ENCODE measurements around the gene GDF15. TPM values are rescaled to one million over a fixed set of nuclear protein-coding genes. Genes with fewer than 3 reads are reported as not detected.

GDF15 gene
- polyA plus RNA-seq, 1 donor (not counting 4 experiments of a cell fraction or from before 2014, with no cell fraction given), result 0.31 TPM

- no peak for DNase-seq (ENCODE audit: low read depth, low spot score)
- no peak for TF ChIP-seq EZH2 (IDR thresholded peaks at IDR 0.05; ENCODE audit: low read length)
- no peak for TF ChIP-seq CTCF (optimal IDR thresholded peaks at IDR 0.05 in 1 of 3, IDR thresholded peaks at IDR 0.05 in 1 of 3, conservative IDR thresholded peaks at IDR 0.05 in 1 of 3; ENCODE audit: extremely low read depth in 1 of 3, insufficient read depth in 2 of 3, low read length in 3 of 3)
- FAIRE-seq, result no peak
- H3K36me3 ChIP-seq (ENCODE audit: control insufficient read depth in 2 of 2, extremely low read depth in 1 of 2, insufficient read depth in 2 of 2, low read length in 2 of 2), result peaks cover 0 to 3% of the 10 kb centered on the region in 2 experiments
- H2AFZ ChIP-seq (ENCODE audit: control insufficient read depth, low read length), result no peak overlapping the region
- H3K9me1 ChIP-seq (ENCODE audit: control insufficient read depth, extremely low read depth, insufficient read depth, low read length), result peaks cover 9% of the 10 kb centered on the region
- no peak overlapping the region for H3K27ac ChIP-seq (ENCODE audit: control insufficient read depth, insufficient read depth, low read length)
- no peaks in the 10 kb centered on the region for H4K20me1 ChIP-seq (ENCODE audit: control insufficient read depth, extremely low read depth, insufficient read depth, low read length)
- no peaks in the 10 kb centered on the region for H3K27me3 ChIP-seq (ENCODE audit: control insufficient read depth, extremely low read depth, insufficient read depth, low read length)
- no peaks in the 10 kb centered on the region for H3K9me3 ChIP-seq (ENCODE audit: control insufficient read depth, low read depth, low read length)
- H3K4me2 ChIP-seq (ENCODE audit: control insufficient read depth, extremely low read depth, insufficient read depth, low read depth, low read length), result no peak overlapping the region
- peaks cover 23% of the 10 kb centered on the region for H3K4me1 ChIP-seq (ENCODE audit: control insufficient read depth, extremely low read depth, insufficient read depth, low read length)
- no peak overlapping the region for H3K9ac ChIP-seq (ENCODE audit: control insufficient read depth, extremely low read depth, insufficient read depth, low read length)
- no peak overlapping the region for H3K4me3 ChIP-seq (ENCODE audit: control insufficient read depth in 2 of 3, extremely low read depth in 1 of 3, insufficient read depth in 2 of 3, low read depth in 1 of 3, low read length in 3 of 3)
- dilution Hi-C loops (cut with MboI; ENCODE audit: extremely low pct_ligation_motif_present, low sequenced_read_pairs), result no loop called here
- no peaks in the 10 kb centered on the region for H3K79me2 ChIP-seq (ENCODE audit: control insufficient read depth, insufficient read depth, low read length)
Measured at GRCh38 chr19:18435842-18436670, 50.1 kb downstream of the GDF15 start.

GRCh38 chr19:18436671-18437490, 50.9 kb downstream of the GDF15 start:
- Histone ChIP-seq H3K27me3 (ENCODE audit: control insufficient read depth, extremely low read depth, insufficient read depth, low read length) (no peaks in the 10 kb centered on the region), H3K27ac (ENCODE audit: control insufficient read depth, insufficient read depth, low read length) (no peak overlapping the region), H3K4me3 (ENCODE audit: control insufficient read depth in 2 of 3, extremely low read depth in 1 of 3, insufficient read depth in 2 of 3, low read depth in 1 of 3, low read length in 3 of 3) (peak overlapping the region in 2 of 3 experiments; percentile 10 to 34), H3K9me3 (ENCODE audit: control insufficient read depth, low read depth, low read length) (no peaks in the 10 kb centered on the region), H3K4me1 (ENCODE audit: control insufficient read depth, extremely low read depth, insufficient read depth, low read length) (peaks cover 23% of the 10 kb centered on the region), H3K9ac (ENCODE audit: control insufficient read depth, extremely low read depth, insufficient read depth, low read length) (no peak overlapping the region), H3K36me3 (ENCODE audit: control insufficient read depth in 2 of 2, extremely low read depth in 1 of 2, insufficient read depth in 2 of 2, low read length in 2 of 2) (peaks cover 0 to 3% of the 10 kb centered on the region in 2 experiments), H4K20me1 (ENCODE audit: control insufficient read depth, extremely low read depth, insufficient read depth, low read length) (no peaks in the 10 kb centered on the region), H3K9me1 (ENCODE audit: control insufficient read depth, extremely low read depth, insufficient read depth, low read length) (peaks cover 9% of the 10 kb centered on the region), H3K79me2 (ENCODE audit: control insufficient read depth, insufficient read depth, low read length) (no peaks in the 10 kb centered on the region), H2AFZ (ENCODE audit: control insufficient read depth, low read length) (no peak overlapping the region), H3K4me2 (ENCODE audit: control insufficient read depth, extremely low read depth, insufficient read depth, low read depth, low read length) (no peak overlapping the region)
- no peak for DNase-seq (ENCODE audit: low read depth, low spot score)
- dilution Hi-C loops (cut with MboI; ENCODE audit: extremely low pct_ligation_motif_present, low sequenced_read_pairs), result no loop called here
- no peak for FAIRE-seq
- TF ChIP-seq EZH2 (IDR thresholded peaks at IDR 0.05; ENCODE audit: low read length) (no peak), CTCF (optimal IDR thresholded peaks at IDR 0.05 in 1 of 3, IDR thresholded peaks at IDR 0.05 in 1 of 3, conservative IDR thresholded peaks at IDR 0.05 in 1 of 3; ENCODE audit: extremely low read depth in 1 of 3, insufficient read depth in 2 of 3, low read length in 3 of 3) (no peak)

Measured in keratinocyte (primary cell).